Skeletal muscle satellite cell (primary cell): Measurements from ENCODE around the gene CENPH. TPM values are rescaled to one million over a fixed set of nuclear protein-coding genes. Genes with fewer than 3 reads are reported as not detected.

Experiments used
- H3K27me3 ChIP-seq: 2 replicates; pipeline ENCODE4 v1.7.0; 2013; ENCODE audit warnings: low read length; ENCODE audit not compliant: control insufficient read depth, insufficient read depth
- H3K36me3 ChIP-seq: 2 replicates; pipeline ENCODE4 v1.7.0; 2013; ENCODE audit warnings: mild to moderate bottlenecking, control low read depth, low read length; ENCODE audit not compliant: insufficient read depth
- H3K4me1 ChIP-seq: 2 replicates; pipeline ENCODE4 v1.7.0; 2013; ENCODE audit warnings: low read length; ENCODE audit not compliant: control insufficient read depth, insufficient read depth
- H3K4me2 ChIP-seq: 2 replicates; pipeline ENCODE4 v1.7.0; 2013; ENCODE audit warnings: mild to moderate bottlenecking, low read length
- H3K4me3 ChIP-seq: 2 replicates; pipeline ENCODE4 v1.7.0; 2013; ENCODE audit warnings: low read length
- H3K9ac ChIP-seq: 2 replicates; pipeline ENCODE4 v1.7.0; 2013; ENCODE audit warnings: mild to moderate bottlenecking, low read depth, low read length, moderate library complexity
- H3K9me3 ChIP-seq: replicated peaks from 2 replicates; pipeline ENCODE4 v1.7.0; 2013; ENCODE audit warnings: mild to moderate bottlenecking, control low read depth, low read length
- small RNA-seq: library from RNA; depleted of rRNA; stranded (forward); fragments of <200 nt; gene quantifications from one replicate; pipeline ENCODE3, GENCODE V24; 2012

The CENPH gene

GRCh38 chr5:69257577-69257976 lies 68.2 kb downstream of the CENPH start:
- Histone ChIP-seq H3K4me1 (peaks cover 7% of the 10 kb centered on the region), H3K4me2 (no peak overlapping the region), H3K9me3 (no peaks in the 10 kb centered on the region), H3K4me3 (no peak overlapping the region), H3K36me3 (peaks cover 55% of the 10 kb centered on the region), H3K27me3 (no peaks in the 10 kb centered on the region), H3K9ac (no peak overlapping the region)

Small RNA genes lying within 50 kb of the gene (small RNA-seq; reads per million reads assigned to genes)
- not detected for gene SNORA50D
